HG03280 (cell line): ENCODE measurements around the gene PLEKHJ1.
A peak's percentile ranks its signal among the peaks of the same experiment; 100 is the strongest.
"Not testable (repeated sequence)": the region's sequence is repeated elsewhere in the genome, so short reads cannot be mapped to it uniquely, and the experiment has no call there.

Experiments used
- ATAC-seq: cut with Tn5 transposase; IDR thresholded peaks from one replicate; pipeline ENCODE4 v1.9.1; 2021; ENCODE audit warnings: mild to moderate bottlenecking, moderate library complexity; ENCODE audit not compliant: unreplicated experiment

The PLEKHJ1 gene, protein sequence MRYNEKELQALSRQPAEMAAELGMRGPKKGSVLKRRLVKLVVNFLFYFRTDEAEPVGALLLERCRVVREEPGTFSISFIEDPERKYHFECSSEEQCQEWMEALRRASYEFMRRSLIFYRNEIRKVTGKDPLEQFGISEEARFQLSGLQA

DNA sequence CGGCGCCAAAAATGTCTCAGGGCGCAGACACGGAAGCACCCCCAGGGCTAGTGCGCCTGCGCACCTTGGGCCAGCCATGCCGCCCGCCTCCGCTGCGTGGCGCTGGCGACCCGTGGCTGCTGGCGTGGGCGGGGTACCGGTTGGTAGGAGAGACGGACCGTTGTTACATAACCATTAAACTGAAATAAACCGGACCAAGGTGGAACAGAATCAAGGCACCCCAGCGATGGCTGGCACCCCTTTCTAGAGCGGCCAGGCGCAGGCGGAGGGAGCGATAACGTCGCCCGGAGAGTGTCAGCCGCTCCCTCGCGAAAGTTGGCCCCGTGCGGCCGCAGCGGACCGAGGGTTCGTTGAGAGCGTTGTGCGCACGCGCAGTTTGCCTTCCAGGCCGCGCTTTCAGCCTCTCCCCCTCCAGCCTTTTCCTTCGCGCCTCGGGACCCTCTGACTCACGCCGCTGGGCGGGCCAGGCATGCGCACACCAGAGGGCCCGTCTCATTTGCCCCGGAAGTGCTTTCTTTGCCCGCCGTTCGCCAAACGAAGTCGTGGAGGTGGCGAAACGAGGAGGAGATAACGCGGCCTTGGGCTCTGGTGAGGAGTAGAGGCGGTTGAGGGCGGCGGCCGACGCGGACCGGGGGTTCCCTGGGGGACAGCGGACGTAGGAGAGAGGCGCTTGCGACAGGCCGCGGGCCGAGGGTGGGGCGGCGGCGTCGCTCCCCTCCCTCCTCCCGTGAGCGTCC lies at the start of gene PLEKHJ1, which contains the start of gene SF3A2:
Gene PLEKHJ1 (minus strand): TSS at position 16 of the 737 bp plus-strand sequence. CDS start 81 bp downstream, outside the sequence.
Gene SF3A2 (plus strand): TSS at position 511 of the 737 bp plus-strand sequence. CDS start 6,595 bp downstream, outside the sequence.
- peak; percentile 72 for ATAC-seq

DNA sequence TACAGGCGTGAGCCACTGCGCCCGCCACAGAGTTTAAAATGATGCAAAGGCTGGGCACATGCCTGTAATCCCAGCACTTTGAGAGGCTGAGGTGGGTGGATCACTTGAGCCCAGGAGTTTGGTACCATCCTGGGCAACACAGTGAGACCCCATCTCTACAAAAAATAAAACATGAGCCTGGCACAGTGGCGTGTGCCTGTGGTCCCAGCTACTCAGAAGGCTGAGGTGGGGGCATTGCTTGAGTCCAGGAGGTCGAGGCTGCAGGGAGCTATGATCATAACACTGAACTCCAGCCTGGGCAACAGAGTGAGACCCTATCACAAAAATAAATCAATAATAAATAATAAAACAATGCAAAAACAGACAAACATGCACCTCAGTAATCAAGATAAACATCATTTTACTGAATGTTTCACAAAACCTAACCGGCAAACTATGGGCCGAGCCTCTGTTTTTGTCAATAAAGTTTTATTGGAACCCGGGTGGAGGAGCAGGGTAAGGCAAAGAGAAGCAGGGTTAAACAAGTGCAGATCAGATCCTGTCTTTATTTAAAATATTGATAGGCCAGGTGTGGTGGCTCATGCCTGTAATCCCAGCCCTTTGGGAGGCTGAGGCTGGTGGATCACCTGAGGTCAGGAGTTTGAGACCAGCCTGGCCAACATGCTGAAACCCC lies 47.8 kb upstream of the PLEKHJ1 start:
- no peak for ATAC-seq

DNA sequence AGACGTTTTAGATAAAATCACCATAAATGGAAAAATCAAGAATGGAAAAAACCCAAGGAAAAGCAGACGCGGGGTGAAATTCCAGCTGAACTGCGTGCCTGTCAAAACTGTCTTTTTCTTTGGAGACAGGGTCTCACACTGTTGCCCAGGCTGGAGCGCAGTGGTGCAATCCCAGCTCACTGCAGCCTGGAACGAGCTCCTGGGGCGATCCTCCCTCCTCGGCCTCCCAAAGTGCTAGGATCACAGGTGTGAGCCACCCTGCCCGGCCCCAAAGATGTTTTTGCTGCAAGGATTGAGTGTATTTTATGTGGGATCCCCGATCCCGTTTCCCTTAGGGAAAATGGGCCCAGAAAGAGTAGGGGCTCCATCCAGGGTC lies 46.7 kb upstream of the PLEKHJ1 start:
- ATAC-seq, result no peak

DNA sequence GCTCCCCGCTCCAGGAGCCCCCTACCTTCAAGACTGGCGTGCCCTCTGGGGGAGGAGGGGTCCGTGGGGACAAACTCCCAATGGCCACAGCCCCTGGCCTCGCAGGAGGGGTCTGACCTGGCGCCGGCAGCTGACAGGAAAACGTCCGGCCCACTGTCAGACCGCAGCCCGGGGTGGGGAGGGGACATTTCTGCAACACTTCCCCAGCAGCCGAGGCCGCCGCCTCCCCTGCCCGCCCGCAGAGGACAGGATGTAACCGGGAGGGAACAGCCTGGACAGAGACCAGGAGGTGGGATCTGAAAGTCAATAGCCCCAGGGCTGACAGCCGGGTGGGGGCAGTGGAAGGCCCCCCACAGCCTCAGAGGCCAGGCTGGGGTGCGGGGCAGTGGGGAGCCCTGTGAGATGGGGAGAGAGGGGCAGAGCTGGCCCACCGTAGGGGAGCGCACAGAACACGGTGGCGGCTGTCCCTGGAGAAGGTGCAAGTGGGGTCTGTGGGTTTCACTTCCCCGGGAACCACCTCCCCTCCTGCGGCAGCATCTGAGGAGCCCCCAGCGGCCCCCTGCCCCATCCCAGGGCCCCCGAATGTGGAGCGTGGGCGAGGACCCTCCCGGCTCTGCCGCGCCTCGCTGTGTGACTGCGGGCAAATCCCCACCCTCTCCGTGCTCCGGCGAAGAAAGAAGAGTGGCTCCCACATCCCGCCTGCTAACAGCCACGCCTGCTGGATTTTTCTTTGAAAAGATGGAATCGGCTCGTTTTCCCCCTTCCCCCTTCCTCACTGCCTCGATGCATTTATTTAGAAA lies 46.1 kb upstream of the PLEKHJ1 start, which contains the start of gene PEAK3:
Gene PEAK3 (minus strand): TSS at position 114 of the 800 bp plus-strand sequence. CDS start 1,244 bp downstream, outside the sequence.
- ATAC-seq, result no peak

DNA sequence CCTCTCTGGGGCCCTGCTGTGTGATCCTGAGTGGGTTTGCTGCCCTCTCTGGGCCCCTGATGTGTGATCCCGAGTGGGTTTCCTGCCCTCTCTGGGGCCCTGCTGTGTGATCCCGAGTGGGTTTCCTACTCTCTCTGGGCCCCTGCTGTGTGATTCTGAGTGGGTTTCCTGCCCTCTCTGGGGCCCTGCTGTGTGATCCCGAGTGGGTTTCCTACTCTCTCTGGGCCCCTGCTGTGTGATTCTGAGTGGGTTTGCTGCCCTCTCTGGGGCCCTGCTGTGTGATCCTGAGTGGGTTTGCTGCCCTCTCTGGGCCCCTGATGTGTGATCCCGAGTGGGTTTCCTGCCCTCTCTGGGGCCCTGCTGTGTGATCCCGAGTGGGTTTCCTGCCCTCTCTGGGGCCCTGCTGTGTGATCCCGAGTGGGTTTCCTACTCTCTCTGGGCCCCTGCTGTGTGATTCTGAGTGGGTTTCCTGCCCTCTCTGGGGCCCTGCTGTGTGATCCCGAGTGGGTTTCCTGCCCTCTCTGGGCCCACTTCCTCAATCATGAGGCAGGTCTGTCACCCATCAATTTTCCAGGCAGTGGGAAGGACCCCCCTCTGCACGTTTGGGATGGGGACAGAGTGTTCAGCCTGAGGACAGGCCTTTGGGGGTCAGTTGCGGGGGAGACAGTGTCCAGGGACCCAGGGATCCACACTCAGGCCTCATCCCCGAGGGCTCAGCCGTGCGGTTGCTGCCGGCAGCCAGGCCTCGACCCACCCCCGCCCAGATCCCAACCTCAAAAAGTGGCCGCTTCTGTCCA lies 45.3 kb upstream of the PLEKHJ1 start:
- ATAC-seq, result not testable (repeated sequence)

DNA sequence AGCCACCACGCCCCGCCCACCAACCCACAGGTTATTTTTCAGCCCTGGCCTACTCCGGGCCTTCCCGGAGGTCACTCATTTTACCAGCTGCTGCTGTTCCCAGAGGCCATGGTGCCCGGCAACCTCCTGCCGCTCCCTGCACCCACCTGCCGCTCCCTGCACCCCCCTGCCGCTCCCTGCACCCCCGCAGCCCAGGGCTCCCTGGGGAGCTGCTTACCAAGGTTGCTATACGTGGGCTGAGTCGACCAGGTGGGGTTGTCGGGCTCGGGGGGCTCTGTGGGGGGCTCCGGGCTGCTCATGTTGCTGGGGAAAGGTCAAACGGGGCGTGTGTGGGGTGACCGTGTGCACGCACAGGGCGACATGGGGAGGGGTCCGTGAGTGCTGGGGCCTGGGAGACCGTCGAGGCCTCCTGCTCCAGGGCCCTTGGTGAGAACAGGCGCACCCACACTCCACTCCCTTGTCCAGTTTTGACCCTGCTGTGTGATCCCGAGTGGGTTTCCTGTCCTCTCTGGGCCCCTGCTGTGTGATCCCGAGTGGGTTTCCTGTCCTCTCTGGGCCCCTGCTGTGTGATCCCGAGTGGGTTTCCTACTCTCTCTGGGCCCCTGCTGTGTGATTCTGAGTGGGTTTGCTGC lies 44.6 kb upstream of the PLEKHJ1 start:
- no peak for ATAC-seq

DNA sequence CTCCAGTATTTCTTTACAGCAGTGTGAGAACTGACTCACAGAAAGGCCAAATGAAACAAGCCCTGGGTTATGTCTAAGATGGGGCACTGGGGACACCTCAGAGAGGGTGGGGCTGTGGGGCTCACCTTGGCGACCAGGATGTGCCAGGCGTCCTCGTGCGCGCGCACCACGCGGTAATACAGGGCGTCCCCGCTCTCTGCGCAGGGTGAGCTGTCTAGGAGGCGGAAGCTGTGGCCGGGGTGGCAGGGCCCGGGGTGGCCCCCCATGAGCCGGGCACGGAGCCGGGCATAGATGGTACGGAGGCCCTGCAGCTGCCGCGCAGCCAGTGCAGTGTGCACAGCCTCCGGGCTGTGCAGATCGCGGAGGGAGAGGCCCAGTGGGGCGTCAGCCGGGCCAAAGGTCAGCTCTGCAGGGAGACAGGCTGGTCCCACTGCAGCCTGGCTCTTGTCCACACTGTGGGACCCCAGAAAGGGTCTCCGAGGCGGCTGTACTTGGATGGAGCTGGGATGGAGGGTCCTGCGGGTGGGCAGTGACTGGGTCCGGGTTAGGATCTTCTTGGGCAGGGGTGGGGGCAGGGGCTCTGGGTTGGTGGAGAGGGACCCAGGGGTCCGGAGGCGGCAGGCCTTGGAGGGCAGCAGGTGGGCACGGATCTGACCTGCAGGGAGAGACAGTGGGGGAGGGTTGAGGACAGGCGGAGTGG lies 42.5 kb upstream of the PLEKHJ1 start:
- ATAC-seq, result no peak

DNA sequence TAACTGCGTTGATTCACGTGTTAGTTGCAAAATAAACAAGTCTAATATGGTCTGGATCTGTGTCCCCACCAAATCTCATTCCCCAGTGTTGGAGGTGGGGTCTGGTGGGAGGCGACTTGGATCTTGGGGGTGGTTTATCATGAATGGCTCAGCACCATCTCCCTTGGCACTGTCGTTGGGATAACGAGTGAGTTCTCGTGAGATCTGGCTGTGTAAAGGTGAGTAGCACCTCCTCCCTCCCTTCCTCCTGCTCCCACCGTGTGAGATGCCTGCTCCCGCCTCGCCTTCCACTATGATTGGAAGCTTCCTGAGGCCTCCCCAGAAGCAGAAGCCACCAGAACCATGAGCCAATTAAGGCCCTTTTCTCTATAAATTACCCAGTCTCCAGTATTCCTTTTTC lies 41.0 kb upstream of the PLEKHJ1 start:
- no peak for ATAC-seq

DNA sequence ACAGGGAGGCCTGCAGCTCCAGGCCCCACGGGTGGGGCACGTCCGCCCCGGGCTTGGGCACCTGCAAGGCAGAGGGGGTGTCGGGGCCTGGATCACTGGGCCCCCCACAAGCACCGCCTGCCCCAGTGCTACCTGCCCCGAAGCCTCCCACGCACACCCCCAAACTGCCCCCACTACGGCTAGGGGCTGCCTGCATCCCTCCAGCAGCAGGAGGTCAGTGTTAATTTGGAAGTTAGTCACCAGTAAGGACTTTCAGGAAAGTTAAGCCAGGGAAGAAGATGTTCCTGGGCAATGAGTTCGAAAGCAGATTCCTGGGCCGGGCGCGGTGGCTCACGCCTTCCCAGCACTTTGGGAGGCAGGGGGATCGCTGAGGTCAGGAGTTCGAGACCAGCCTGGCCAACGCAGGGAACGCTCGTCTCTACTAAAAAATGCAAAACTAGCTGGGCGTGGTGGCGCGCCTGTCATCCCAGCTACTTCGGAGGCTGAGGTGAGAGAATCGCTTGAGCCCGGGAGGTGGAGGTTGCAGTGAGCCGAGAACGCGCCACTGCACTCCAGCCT lies 40.4 kb upstream of the PLEKHJ1 start:
- no peak for ATAC-seq

DNA sequence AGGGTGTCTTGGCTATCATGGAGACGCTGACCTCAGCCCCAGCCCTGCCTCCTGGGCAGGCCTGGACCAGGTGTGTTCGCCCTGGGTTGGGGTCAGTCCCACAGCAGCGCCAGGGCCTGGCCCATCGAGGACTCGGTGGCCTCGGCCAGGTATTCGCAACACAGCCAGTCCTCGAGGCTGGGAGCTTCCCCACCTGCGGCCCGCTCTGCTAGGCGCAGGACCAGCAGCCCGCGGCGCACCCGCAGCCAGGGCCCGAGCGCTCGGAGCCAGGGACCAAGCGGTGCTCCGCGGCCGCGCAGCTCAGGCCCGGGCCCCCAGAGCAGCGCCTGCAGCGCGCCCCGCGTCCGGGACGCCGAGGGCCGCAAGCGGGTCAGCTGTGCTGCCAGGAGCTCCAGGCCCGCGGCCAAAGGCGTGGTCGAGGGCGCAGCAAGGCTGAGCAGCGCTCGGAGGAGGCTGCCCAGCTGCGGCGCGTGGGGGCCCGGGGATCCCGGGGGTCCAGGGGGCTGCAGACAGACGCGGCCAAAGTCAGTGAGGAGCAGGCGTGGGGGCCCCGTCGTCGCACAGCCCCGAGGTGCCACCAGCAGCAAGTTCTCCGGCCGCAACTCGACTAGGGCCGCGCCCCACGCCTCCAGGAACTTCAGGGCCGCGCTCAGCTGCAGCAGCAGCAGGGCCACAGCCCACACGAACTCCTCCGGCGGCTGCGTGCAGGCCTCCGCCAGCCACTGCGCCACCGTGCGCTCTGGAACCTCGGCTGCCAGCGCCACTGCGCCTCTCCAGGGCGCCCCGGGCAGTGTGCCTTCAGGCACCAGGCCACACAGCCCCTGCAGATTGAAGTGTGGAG lies 39.7 kb upstream of the PLEKHJ1 start:
- ATAC-seq, result no peak

DNA sequence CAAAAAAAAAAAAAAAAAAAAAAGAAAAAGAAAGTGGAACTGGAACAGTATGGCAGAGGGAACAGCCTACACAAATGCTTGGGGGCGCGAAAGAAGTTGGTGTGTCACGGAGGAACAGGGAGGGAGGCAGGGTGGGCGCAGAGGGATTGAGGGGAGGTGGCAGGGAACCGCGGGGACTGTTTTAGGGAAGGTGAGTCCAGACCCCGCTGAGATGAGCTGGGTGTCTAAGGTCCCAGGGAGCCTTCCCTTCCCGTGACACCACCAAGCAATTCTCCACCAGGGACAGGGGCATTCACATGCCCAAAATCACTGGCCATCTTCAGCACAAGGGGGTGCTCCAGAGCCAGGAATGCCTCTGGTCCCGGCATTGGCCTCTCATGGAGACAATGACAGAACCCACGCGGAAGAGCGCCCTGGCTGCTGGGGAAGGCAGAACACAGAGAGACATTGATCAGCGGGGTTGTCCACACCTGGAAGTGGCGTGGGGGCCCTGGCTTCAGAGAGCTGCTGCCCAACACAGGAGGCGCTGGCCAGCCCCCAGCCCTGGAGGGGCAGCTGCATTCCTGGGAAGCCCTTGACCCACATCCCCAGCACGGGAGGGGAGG lies 38.9 kb upstream of the PLEKHJ1 start:
- ATAC-seq, result no peak

DNA sequence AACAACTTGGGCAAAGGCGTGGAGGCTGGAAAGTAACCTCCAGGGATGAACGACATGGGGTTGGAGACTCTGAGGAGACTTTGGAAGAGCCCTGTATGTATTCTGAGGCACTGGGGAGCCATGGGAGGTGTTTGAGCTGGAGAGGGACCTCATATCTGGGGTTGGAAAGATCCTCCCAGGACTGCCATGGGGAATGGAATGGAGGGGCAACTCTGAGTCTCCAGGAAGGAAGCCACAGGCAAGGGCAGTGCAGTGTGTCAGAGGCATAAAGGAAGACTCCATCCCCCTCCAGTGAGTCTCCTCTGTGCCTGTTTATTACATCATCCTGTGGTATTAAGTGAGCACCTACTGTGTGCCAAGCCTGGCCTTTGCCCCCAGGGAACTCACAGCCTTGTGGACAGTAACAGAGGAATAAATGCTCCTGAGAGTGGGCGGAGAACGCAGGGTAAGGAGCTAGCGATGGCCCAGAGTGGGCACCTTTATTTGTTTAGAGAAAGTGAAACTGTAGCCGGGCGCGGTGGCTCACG lies 38.1 kb upstream of the PLEKHJ1 start:
- ATAC-seq, result no peak

DNA sequence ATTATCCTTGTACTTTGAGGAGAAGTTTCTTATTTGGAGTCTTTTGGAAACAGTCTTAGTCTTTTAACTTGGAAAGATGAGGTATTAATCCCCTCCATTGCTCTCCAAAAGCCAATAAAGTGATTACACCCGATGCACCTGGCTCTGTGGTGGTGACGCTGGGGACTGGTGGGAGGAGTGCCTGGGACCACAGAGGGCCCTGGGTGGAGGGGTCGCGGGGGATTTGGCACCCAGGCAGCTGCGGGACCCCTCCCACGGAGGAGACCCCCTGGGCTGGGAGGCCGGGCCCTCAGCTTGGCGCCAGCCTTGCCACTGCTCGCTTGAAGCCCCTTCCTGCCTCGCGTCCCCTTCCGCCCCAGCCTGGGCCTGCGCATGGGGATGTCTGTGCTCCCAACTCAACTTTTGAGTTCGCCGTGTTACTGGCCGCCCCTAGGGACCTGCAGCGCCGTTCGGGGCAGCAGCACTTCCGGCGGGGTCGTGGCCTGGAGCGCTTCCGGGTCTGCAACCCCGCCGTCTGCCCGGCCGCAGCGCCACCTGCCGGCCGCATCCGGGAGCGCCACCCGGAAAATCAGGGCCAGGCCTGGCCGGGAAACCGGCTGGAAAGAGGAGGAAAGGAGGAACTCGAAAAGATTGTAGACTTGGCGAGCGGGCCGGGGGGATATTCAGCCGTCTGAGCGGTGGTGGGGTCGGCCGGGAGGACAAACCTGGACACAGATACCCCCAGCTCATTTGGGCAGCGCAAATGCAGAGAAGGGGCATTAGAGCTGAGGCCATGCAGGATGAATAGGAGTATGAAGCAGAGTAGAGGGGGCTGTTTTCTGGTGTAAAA lies 37.4 kb upstream of the PLEKHJ1 start:
- peak; percentile 31 for ATAC-seq

DNA sequence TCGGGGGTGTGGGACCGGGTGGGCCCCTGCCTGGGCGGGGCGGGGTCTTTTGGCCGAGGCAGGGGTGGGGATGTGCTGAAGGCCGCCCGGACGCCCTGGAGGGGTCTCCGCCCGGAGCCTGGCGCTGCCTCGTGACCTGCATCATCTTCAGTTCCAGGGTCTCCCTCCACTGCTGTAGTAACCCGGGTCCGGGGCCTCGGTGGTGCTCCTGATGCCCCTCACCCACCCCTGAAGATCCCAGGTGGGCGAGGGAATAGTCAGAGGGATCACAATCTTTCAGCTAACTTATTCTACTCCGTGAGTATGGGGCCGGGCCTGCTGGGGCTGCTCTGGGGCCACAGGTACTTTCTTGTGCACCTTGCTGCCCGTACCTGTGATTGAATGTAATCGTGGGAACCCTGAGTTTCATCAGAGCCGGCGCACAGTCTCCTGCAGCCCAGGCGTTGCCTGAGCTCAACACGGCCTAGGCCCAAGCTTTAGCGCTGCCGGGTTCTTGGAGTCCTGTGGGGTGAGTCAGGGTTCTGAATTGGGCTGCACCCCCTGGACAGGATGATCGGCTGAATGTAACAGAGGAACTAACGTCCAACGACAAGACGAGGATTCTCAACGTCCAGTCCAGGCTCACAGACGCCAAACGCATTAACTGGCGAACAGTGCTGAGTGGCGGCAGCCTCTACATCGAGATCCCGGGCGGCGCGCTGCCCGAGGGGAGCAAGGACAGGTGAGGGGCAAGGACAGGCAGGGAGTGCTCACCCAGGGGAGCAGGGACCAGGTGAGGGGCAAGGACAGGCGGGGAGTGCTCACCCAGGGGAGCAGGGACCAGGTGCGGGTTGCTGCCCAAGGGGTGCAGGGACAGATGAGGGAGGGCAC lies 35.3 kb upstream of the PLEKHJ1 start:
- ATAC-seq, result no peak

DNA sequence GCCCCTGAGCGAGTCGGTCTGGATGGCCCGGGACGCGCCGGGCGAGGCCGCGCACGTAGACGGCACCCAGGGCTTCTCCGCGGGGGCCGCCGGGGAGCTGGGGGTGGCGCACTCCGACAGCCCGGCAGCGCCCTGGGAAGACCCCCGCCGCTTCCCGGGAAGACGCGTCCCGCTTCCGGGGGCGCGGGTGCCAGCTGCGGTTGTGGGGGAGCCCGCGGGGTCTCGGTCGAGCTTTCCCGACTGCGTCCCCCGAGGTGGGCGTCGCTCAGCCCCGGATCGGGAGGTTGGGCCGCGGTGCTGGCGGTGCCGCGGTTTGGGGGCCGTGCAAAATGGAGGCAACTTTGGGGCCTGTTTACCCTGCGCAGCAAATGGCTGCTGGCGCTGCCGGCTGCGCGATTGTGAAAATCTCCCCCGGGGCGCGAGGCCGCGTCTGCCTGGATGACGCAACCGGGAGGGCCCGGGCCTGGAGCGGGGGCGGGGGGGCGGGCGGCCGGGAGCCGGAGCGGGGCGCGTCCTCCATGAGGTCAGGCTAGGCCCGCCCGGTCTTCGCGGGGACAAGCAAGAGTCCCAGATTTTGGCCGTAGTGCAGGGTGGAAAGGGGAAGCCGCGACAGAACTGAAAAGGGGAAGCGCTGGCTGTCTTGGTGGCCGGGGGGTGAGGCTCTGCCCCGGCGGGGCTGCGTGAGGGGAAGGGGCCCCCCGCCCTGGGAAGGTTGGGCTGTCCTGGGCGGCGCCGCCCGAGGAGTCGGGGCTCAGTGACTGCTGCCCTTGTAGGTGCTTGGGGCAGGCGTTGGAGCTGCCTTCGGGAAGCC lies 34.5 kb upstream of the PLEKHJ1 start:
- no peak for ATAC-seq
